IMR-90 (cell line): ENCODE results near the gene ACAP2.

Experiments
- BHLHE40 ChIP-seq: fragments of 150-350 bp; IDR thresholded peaks from 2 replicates; pipeline ENCODE4 v1.6.1; 2016; ENCODE audit warnings: mild to moderate bottlenecking, low read depth, low read length
- CEBPB ChIP-seq: IDR thresholded peaks from 2 replicates; pipeline ENCODE4 v1.6.1; 2012; ENCODE audit warnings: low read depth, low read length, improper control_type of control experiment
- CTCF ChIP-seq: conservative IDR thresholded peaks from 2 replicates; pipeline ENCODE4 v1.5.1; 2012; ENCODE audit warnings: mild to moderate bottlenecking, low read depth, low read length, improper control_type of control experiment
- ELK1 ChIP-seq: fragments of 150-350 bp; IDR thresholded peaks from 2 replicates; pipeline ENCODE4 v1.6.1; 2016; ENCODE audit warnings: low read depth, mild to moderate bottlenecking, low read length, moderate library complexity, borderline replicate concordance
- MAFK ChIP-seq: IDR thresholded peaks from 2 replicates; pipeline ENCODE4 v1.6.1; 2012; ENCODE audit warnings: low read depth, low read length, improper control_type of control experiment
- MAZ ChIP-seq: IDR thresholded peaks from 2 replicates; pipeline ENCODE4 v1.6.1; 2012; ENCODE audit warnings: low read depth, mild to moderate bottlenecking, low read length, improper control_type of control experiment, moderate library complexity, borderline replicate concordance
- POLR2A ChIP-seq: IDR thresholded peaks from 2 replicates; pipeline ENCODE4 v1.6.1; 2012; ENCODE audit warnings: mild to moderate bottlenecking, low read depth, low read length
- SMC3 ChIP-seq: fragments of 150-350 bp; IDR thresholded peaks from 2 replicates; pipeline ENCODE4 v1.6.1; 2016; ENCODE audit warnings: low read depth, mild to moderate bottlenecking, antibody characterized with exemption, low read length, moderate library complexity
- USF2 ChIP-seq: fragments of 150-350 bp; IDR thresholded peaks from 2 replicates; pipeline ENCODE4 v1.6.1; 2017; ENCODE audit warnings: mild to moderate bottlenecking, antibody characterized with exemption, low read length, low read depth

- no peak for TF ChIP-seq POLR2A
- no peak for TF ChIP-seq CTCF
- no peak for TF ChIP-seq MAFK
- TF ChIP-seq USF2 = no peak
- no peak for TF ChIP-seq BHLHE40
- no peak for TF ChIP-seq CEBPB
- TF ChIP-seq MAZ = no peak
- TF ChIP-seq SMC3 = no peak
- TF ChIP-seq ELK1 = no peak
Measured at GRCh38 chr3:195240171-195240701, 202.6 kb downstream of the ACAP2 start.
